HG03469 (cell line): ENCODE measurements around the gene RAB1B.

Experiments
- ATAC-seq: cut with Tn5 transposase; IDR thresholded peaks from one replicate; pipeline ENCODE4 v1.9.1; 2021; ENCODE audit warnings: mild to moderate bottlenecking, moderate library complexity, moderate number of reproducible peaks; ENCODE audit not compliant: unreplicated experiment

The RAB1B gene

GRCh38 chr11:66282468-66283455 is 14.3 kb downstream of the RAB1B start:
- ATAC-seq: no peak

- no peak for ATAC-seq
Observed at GRCh38 chr11:66283461-66284105, 15.1 kb downstream of the RAB1B start.

GRCh38 chr11:66284526-66285078 is 16.2 kb downstream of the RAB1B start:
- no peak for ATAC-seq

GRCh38 chr11:66285250-66285947 is 17.0 kb downstream of the RAB1B start:
- ATAC-seq: no peak

- no peak for ATAC-seq
Observed at GRCh38 chr11:66286699-66287098, 18.3 kb downstream of the RAB1B start.

- no peak for ATAC-seq
Observed at GRCh38 chr11:66287211-66287888, 18.9 kb downstream of the RAB1B start.

- ATAC-seq: no peak
Observed at GRCh38 chr11:66287889-66288670, 19.6 kb downstream of the RAB1B start.

- peak; percentile 71 for ATAC-seq
Observed at GRCh38 chr11:66288671-66289547, 20.5 kb downstream of the RAB1B start, which contains the start of gene YIF1A. Gene YIF1A, minus strand, starts transcription at chr11:66289143. Its CDS starts 158 bp downstream, at chr11:66288985.

GRCh38 chr11:66289548-66290329 is 21.3 kb downstream of the RAB1B start:
- peak; percentile 11 for ATAC-seq

- no peak for ATAC-seq
Observed at GRCh38 chr11:66290330-66290621, 21.8 kb downstream of the RAB1B start.

GRCh38 chr11:66291303-66291705 is 22.9 kb downstream of the RAB1B start:
- no peak for ATAC-seq

- ATAC-seq: no peak
Observed at GRCh38 chr11:66291706-66292542, 23.5 kb downstream of the RAB1B start, which contains the start of gene TMEM151A. Gene TMEM151A, plus strand, starts transcription at chr11:66291894. Its CDS starts 120 bp downstream, at chr11:66292014.

GRCh38 chr11:66292543-66293332 is 24.3 kb downstream of the RAB1B start:
- ATAC-seq: no peak

- ATAC-seq: no peak
Observed at GRCh38 chr11:66293352-66293751, 24.9 kb downstream of the RAB1B start.

GRCh38 chr11:66293777-66294625 is 25.6 kb downstream of the RAB1B start:
- no peak for ATAC-seq
